Esophagus muscularis mucosa (tissue), 3 donors: ENCODE data around the gene SUN1.

Experiments used
- CTCF ChIP-seq, 3 experiments: fragments of 200-600 bp in 2 of 3; fragments of 450-650 bp in 1 of 3; sonication (generic) in 2 of 3; IDR thresholded peaks; one replicate each; pipeline ENCODE4 v1.5.1; 2017 to 2019; ENCODE audit warnings: antibody characterized with exemption in 3 of 3, mild to moderate bottlenecking in 2 of 3, moderate library complexity in 1 of 3
- POLR2A ChIP-seq: fragments of 450-650 bp; IDR thresholded peaks from one replicate; pipeline ENCODE4 v1.6.1; 2017; ENCODE audit warnings: antibody characterized with exemption, moderate library complexity, mild to moderate bottlenecking, low read depth
- POLR2AphosphoS5 ChIP-seq, 2 donors: sonication (generic); formaldehyde crosslinking; IDR thresholded peaks; one replicate each; pipeline ENCODE4 v1.6.1; 2017; ENCODE audit warnings: antibody characterized with exemption in 2 of 2

- TF ChIP-seq CTCF (IDR thresholded peaks at IDR 0.05) (no peak), POLR2A (no peak), POLR2AphosphoS5 (IDR thresholded peaks at IDR 0.05) (no peak)
Observed at GRCh38 chr7:863106-863505, 30.8 kb downstream of the SUN1 start.
